Neuronal stem cell (in vitro differentiated cells): ENCODE results near the gene TXK.
"Not testable (repeated sequence)": the region's sequence is repeated elsewhere in the genome, so short reads cannot be mapped to it uniquely, and the experiment has no call there.

Source experiments
- DNase-seq: peaks from one replicate; pipeline ENCODE4 v3.0.0-alpha.2; 2013; ENCODE audit warnings: low spot score
- H2AFZ ChIP-seq: one replicate; pipeline ENCODE4 v1.6.1; 2013; ENCODE audit warnings: mild to moderate bottlenecking, low read length, inconsistent platforms
- H2AK5ac ChIP-seq: 2 replicates; pipeline ENCODE4 v1.6.1; 2013; ENCODE audit warnings: low read depth, mild to moderate bottlenecking, inconsistent platforms, low read length, moderate library complexity, mixed read lengths
- H2BK120ac ChIP-seq: 2 replicates; pipeline ENCODE4 v1.6.1; 2013; ENCODE audit warnings: low read depth, mild to moderate bottlenecking, inconsistent platforms, low read length, moderate library complexity, mixed read lengths
- H2BK12ac ChIP-seq: one replicate; pipeline ENCODE4 v1.6.1; 2013; ENCODE audit warnings: low read length, inconsistent platforms
- H2BK15ac ChIP-seq: 2 replicates; pipeline ENCODE4 v1.6.1; 2013; ENCODE audit warnings: mild to moderate bottlenecking, low read length, inconsistent platforms, mixed read lengths
- H2BK5ac ChIP-seq: one replicate; pipeline ENCODE4 v1.6.1; 2013; ENCODE audit warnings: inconsistent platforms, mild to moderate bottlenecking, low read length, moderate library complexity
- H3K14ac ChIP-seq: one replicate; pipeline ENCODE4 v1.6.1; 2013; ENCODE audit warnings: low read length, inconsistent platforms
- H3K18ac ChIP-seq: 2 replicates; pipeline ENCODE4 v1.6.1; 2013; ENCODE audit warnings: low read length, inconsistent platforms
- H3K23ac ChIP-seq: 2 replicates; pipeline ENCODE4 v1.6.1; 2013; ENCODE audit warnings: low read depth, mild to moderate bottlenecking, mixed read lengths, low read length, inconsistent platforms; ENCODE audit not compliant: poor library complexity
- H3K27ac ChIP-seq: replicated peaks from 3 replicates; pipeline ENCODE4 v1.5.1; 2013; ENCODE audit warnings: low read length, inconsistent platforms
- H3K27me3 ChIP-seq, 3 experiments: 2 replicates each; pipeline ENCODE4 v1.6.1; 2013; ENCODE audit warnings: low read length in 3 of 3, mild to moderate bottlenecking in 2 of 3, inconsistent platforms in 1 of 3, low read depth in 1 of 3, mixed read lengths in 1 of 3, moderate library complexity in 1 of 3; ENCODE audit not compliant: control insufficient read depth in 3 of 3, insufficient read depth in 3 of 3
- H3K36me3 ChIP-seq, 2 donors: replicated peaks in 1 of 2; 2 replicates each; pipeline ENCODE4 v1.6.1; 2013; ENCODE audit warnings: low read length in 2 of 2; ENCODE audit not compliant: control insufficient read depth in 2 of 2, insufficient read depth in 2 of 2
- H3K4ac ChIP-seq: 2 replicates; pipeline ENCODE4 v1.6.1; 2013; ENCODE audit warnings: inconsistent platforms, mild to moderate bottlenecking, low read length, moderate library complexity
- H3K4me1 ChIP-seq, 2 donors: 1 replicate in 1 of 2; 2 replicates in 1 of 2; pipeline ENCODE4 v1.6.1; 2013; ENCODE audit warnings: low read length in 2 of 2, low read depth in 1 of 2; ENCODE audit not compliant: control insufficient read depth in 2 of 2, insufficient read depth in 1 of 2
- H3K4me2 ChIP-seq: one replicate; pipeline ENCODE4 v1.6.1; 2013; ENCODE audit warnings: mild to moderate bottlenecking, low read length, inconsistent platforms; ENCODE audit not compliant: insufficient read depth, poor library complexity, severe bottlenecking
- H3K4me3 ChIP-seq, 2 donors: 2 replicates each; pipeline ENCODE4 v1.5.1; 2013; ENCODE audit warnings: low read length in 2 of 2, mild to moderate bottlenecking in 2 of 2, inconsistent platforms in 1 of 2, moderate library complexity in 1 of 2
- H3K79me1 ChIP-seq: one replicate; pipeline ENCODE4 v1.6.1; 2013; ENCODE audit warnings: low read depth, mild to moderate bottlenecking, inconsistent platforms, low read length, moderate library complexity
- H3K9ac ChIP-seq: one replicate; pipeline ENCODE4 v1.6.1; 2013; ENCODE audit warnings: mild to moderate bottlenecking, low read depth, low read length, inconsistent platforms; ENCODE audit not compliant: poor library complexity
- H3K9me3 ChIP-seq, 2 donors: replicated peaks in 1 of 2; 2 replicates each; pipeline versions ENCODE3 to v1.6.1; 2013; ENCODE audit warnings: low read length in 2 of 2, mild to moderate bottlenecking in 2 of 2, inconsistent platforms in 1 of 2, low read depth in 1 of 2, mixed read lengths in 1 of 2, moderate library complexity in 1 of 2; ENCODE audit not compliant: control insufficient read depth in 2 of 2, insufficient read depth in 1 of 2
- H4K8ac ChIP-seq: one replicate; pipeline ENCODE4 v1.6.1; 2013; ENCODE audit warnings: low read depth, mild to moderate bottlenecking, inconsistent platforms, low read length, moderate library complexity
- H4K91ac ChIP-seq: one replicate; pipeline ENCODE4 v1.6.1; 2013; ENCODE audit warnings: low read length, low read depth, mild to moderate bottlenecking, inconsistent platforms; ENCODE audit not compliant: poor library complexity
- WGBS, 2 donors: extraction: QIAGEN DNeasy Blood & Tissue Kit; methylation state at CpG; one replicate each; pipeline ENCODE4 v1.1.7; 2013; ENCODE audit warnings: missing lambda C conversion rate in 2 of 2, mixed read lengths in 1 of 2; ENCODE audit not compliant: insufficient read length in 2 of 2, insufficient replicate concordance in 1 of 2; ENCODE audit errors: extremely low coverage in 2 of 2; 5-methylcytosine and 5-hydroxymethylcytosine counted together

Gene TXK

DNA sequence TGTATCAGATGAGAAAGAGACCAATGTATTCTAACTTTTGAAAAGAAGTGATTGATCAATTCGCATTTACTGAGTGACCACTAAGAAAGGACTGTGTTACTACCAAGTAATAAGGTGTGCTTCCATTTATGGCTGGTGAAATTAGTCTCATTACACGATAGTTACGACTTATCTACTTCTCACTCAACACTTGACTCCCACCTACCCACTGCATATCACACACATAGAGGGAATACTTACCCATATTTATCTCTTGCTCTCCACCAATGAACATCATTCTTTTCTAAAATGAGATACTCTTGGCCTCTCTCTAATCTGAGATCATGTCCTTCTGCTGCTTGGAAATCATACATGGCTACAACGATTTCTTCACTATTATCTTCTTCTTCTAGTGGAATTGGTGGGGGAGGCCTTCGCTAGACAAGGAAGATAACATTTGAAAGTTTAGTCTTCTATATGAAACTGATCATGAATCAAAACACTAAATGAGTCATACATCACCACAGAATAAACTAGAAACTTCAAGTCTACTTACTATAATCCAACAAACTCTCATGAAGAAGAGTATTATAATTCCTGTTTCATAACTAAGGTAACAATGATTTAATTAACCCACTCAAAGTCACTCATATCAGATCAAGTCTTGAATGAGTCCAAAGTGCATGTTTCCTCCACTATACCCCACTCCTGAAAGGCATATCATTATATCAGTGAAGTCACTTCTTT, 33.7 kb upstream of the TXK start:
- H3K36me3 ChIP-seq: no peaks in the 10 kb centered on the region
- no peaks in the 10 kb centered on the region for H3K79me1 ChIP-seq
- H4K8ac ChIP-seq: no peak overlapping the region
- H2AK5ac ChIP-seq: no peak overlapping the region
- H3K9ac ChIP-seq: no peak overlapping the region
- no peak for DNase-seq
- H3K4me2 ChIP-seq: no peak overlapping the region
- no peak overlapping the region for H3K4ac ChIP-seq
- no peak overlapping the region for H3K23ac ChIP-seq
- no peak overlapping the region for H2BK120ac ChIP-seq
- H2BK5ac ChIP-seq: no peak overlapping the region
- H3K9me3 ChIP-seq: peaks cover 0 to 2% of the 10 kb centered on the region in 2 donors
- H2BK12ac ChIP-seq: no peak overlapping the region
- H3K18ac ChIP-seq: no peak overlapping the region
- no peak overlapping the region for H3K14ac ChIP-seq
- no peaks in the 10 kb centered on the region for H3K27me3 ChIP-seq
- no peaks in the 10 kb centered on the region for H3K4me1 ChIP-seq
- no peak overlapping the region for H3K27ac ChIP-seq
- no CpG with 5 or more reads among the region's 5 CpGs for WGBS, 2 donors
- no peak overlapping the region for H2AFZ ChIP-seq
- no peak overlapping the region for H4K91ac ChIP-seq
- H2BK15ac ChIP-seq: no peak overlapping the region
- H3K4me3 ChIP-seq: no peak overlapping the region

DNA sequence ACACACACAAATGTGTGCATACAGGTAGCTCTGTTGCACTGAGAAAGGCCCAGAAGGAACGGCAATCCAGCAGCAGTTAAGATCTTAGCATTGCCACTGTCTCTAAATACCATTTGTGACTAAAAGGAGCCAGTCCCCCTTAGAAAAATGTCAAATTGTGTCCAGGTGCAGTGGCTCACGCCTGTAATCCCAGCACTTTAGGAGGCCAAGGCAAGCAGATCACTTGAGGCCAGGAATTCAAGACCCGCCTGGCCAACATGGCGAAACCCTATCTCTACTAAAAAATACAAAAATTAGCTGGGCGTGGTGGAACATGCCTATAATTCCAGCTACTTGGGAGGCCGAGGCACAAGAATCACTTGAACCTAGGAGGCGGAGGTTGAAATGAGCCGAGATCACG, 30.5 kb upstream of the TXK start:
- no CpG with 5 or more reads among the region's 9 CpGs for WGBS, 2 donors
- H3K14ac ChIP-seq: not testable (repeated sequence)

DNA sequence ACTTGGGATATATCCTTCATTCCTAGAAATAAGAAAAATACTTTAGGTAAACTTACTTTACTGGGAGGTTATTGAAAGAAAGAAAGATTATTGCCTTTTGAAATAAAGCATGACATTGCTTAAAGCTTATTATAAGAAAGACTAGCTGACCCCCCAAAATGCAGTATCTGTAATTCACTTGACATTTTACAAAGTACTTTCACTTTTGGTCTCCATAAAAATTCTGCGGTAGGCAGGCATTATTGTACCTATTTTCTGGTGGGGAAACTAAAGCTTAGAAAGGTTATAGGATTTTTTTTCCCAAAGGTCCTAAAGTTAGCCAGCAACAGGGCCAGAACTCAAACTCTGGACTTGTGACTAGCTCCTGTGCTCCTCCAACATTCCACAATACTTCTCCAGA, 29.7 kb upstream of the TXK start:
- Histone ChIP-seq H3K4me3 (no peak overlapping the region), H2AK5ac (no peak overlapping the region), H4K91ac (no peak overlapping the region), H2AFZ (no peak overlapping the region), H3K4me2 (no peak overlapping the region), H3K27ac (no peak overlapping the region), H2BK5ac (no peak overlapping the region), H3K36me3 (no peaks in the 10 kb centered on the region), H4K8ac (no peak overlapping the region), H3K14ac (no peak overlapping the region), H3K18ac (no peak overlapping the region), H3K79me1 (no peaks in the 10 kb centered on the region), H3K27me3 (no peaks in the 10 kb centered on the region), H3K9ac (no peak overlapping the region), H3K4me1 (no peaks in the 10 kb centered on the region), H2BK12ac (no peak overlapping the region), H2BK120ac (no peak overlapping the region), H3K9me3 (peaks cover 0 to 2% of the 10 kb centered on the region in 2 donors), H2BK15ac (no peak overlapping the region), H3K4ac (no peak overlapping the region), H3K23ac (no peak overlapping the region)
- DNase-seq: no peak
- no CpG with 5 or more reads among the region's 1 CpG for WGBS, 2 donors

More for the DNA sequence above, 30.5 kb upstream of the TXK start:
- H3K23ac ChIP-seq, H3K4ac ChIP-seq, H2AK5ac ChIP-seq, H3K4me1 ChIP-seq, H3K79me1 ChIP-seq, H4K8ac ChIP-seq, H2AFZ ChIP-seq, H4K91ac ChIP-seq, DNase-seq, H2BK15ac ChIP-seq, H3K27me3 ChIP-seq, H3K18ac ChIP-seq, H3K27ac ChIP-seq, H3K9ac ChIP-seq, H3K4me2 ChIP-seq, H2BK12ac ChIP-seq, H3K4me3 ChIP-seq, H2BK120ac ChIP-seq, H2BK5ac ChIP-seq, H3K9me3 ChIP-seq, H3K36me3 ChIP-seq: not testable (repeated sequence)

- Histone ChIP-seq H4K91ac (no peak overlapping the region), H4K8ac (no peak overlapping the region), H3K4ac (no peak overlapping the region), H3K4me2 (no peak overlapping the region), H3K27me3 (no peaks in the 10 kb centered on the region), H2BK5ac (no peak overlapping the region), H3K9ac (no peak overlapping the region), H3K18ac (no peak overlapping the region), H3K36me3 (no peaks in the 10 kb centered on the region), H3K14ac (no peak overlapping the region), H3K4me3 (no peak overlapping the region), H3K23ac (no peak overlapping the region), H2BK12ac (no peak overlapping the region), H2AFZ (no peak overlapping the region), H2BK120ac (no peak overlapping the region), H3K27ac (no peak overlapping the region), H3K79me1 (no peaks in the 10 kb centered on the region), H2AK5ac (no peak overlapping the region), H3K4me1 (no peaks in the 10 kb centered on the region), H3K9me3 (peaks cover 0 to 2% of the 10 kb centered on the region in 2 donors), H2BK15ac (no peak overlapping the region)
- no peak for DNase-seq
- no CpG with 5 or more reads among the region's 4 CpGs for WGBS, 2 donors
These were observed 28.1 kb upstream of the TXK start for GRCh38 chr4:48162162-48162561.
